GM13976 (cell line): ENCODE results near the gene SKAP1.

Experiments
- DNase-seq: peaks from one replicate; pipeline ENCODE4 v3.0.0; 2012; ENCODE audit warnings: low spot score
- in situ Hi-C: fragments of 300-500 bp; cut with MboI; formaldehyde crosslinking; loops from one replicate; pipeline ENCODE4 v1.12.0; 2022; ENCODE audit warnings: low sequenced_read_pairs, mixed read lengths, inconsistent platforms; ENCODE audit not compliant: unreplicated experiment
- TF ChIP-seq, protein P1 (sequence below): IDR thresholded peaks from 2 replicates; pipeline ENCODE4 v1.5.1; 2012; ENCODE audit warnings: borderline replicate concordance, mild to moderate bottlenecking; ENCODE audit not compliant: insufficient read depth; ENCODE audit errors: extremely low read depth, missing control alignments, control extremely low read depth

The SKAP1 gene

DNA sequence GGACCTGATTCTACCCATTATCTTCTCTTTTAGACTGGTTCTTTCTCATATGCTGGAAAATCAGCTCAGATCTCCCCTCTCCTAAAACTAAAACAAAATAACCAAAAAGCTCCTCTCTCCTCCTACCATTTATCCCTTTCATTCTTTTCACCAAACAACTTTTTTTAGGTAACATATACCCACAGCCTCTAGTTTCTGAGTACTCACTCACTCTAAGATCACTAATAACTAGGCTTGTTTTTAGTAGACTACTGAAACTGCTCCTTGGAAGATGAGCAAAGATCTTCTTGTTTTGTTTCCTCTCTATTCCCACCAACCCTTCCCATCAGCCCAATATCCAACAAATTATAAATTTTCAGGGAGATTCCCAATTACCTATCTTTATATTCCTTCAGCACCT lies 129.0 kb downstream of the SKAP1 start:
- DNase-seq = no peak
- in situ Hi-C loops = no loop called here
- TF ChIP-seq, protein P1, sequence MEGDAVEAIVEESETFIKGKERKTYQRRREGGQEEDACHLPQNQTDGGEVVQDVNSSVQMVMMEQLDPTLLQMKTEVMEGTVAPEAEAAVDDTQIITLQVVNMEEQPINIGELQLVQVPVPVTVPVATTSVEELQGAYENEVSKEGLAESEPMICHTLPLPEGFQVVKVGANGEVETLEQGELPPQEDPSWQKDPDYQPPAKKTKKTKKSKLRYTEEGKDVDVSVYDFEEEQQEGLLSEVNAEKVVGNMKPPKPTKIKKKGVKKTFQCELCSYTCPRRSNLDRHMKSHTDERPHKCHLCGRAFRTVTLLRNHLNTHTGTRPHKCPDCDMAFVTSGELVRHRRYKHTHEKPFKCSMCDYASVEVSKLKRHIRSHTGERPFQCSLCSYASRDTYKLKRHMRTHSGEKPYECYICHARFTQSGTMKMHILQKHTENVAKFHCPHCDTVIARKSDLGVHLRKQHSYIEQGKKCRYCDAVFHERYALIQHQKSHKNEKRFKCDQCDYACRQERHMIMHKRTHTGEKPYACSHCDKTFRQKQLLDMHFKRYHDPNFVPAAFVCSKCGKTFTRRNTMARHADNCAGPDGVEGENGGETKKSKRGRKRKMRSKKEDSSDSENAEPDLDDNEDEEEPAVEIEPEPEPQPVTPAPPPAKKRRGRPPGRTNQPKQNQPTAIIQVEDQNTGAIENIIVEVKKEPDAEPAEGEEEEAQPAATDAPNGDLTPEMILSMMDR = no peak

DNA sequence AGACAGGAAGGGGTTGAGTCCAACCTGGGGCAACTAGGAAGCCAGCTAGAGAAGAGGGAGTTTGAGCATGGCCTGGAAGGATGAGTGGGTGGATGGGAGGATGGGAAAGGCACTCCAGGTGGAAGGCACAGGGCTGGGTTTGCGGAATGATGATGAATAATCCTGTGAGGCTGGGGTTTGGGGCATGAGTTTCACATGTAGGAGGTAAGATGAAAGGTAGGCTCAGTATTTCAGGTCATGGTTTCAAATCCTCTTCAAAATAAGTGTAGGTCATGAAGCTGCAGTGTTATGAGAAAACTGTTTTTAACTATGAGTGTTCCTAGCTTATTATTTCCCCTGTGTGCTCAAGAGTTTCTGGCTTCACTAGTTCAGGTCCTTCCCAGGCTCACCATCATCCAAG lies 130.3 kb downstream of the SKAP1 start:
- in situ Hi-C loops = no loop called here
- TF ChIP-seq, protein P1 = no peak
- DNase-seq = peak; percentile 31

DNA sequence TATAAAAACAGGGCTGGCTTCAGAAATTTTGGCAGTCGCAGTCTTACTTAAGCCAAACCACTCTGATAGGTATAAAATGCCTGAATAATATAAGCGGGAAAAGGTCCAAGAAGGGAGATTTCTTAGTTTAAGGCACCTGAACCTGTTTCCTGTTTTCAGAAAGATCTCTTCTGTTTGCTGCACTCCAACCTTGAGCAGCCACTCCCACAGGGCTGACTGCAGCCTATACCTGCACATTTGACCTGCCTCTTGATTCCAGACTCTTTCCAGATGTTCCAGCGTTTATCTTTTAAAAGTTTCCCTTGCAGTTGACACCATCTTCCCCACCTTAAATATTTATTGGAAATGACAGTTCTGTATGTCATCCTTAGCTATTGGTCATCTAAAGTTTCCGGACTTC lies 132.2 kb downstream of the SKAP1 start:
- no peak for DNase-seq
- in situ Hi-C loops = no loop called here
- TF ChIP-seq, protein P1 = no peak

DNA sequence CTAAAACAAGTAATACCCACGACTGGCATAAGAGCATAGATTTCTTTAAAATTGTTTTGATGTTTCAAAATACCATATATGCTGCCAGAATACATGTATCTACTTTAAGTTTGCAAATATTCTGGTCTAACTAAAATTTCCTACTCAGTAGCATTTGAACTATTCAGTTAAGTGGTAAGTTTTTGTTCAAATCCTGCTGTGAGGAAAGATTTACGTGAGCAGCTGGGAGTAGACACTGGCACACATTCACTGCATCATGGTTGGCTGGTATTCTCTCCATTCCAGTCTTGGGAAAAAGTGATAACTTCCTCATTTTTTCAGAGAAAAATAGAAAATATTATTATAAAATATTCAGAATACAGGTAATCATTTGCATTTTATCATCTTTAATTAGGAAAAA lies 133.6 kb downstream of the SKAP1 start:
- TF ChIP-seq, protein P1 = no peak
- no peak for DNase-seq
- in situ Hi-C loops = no loop called here

DNA sequence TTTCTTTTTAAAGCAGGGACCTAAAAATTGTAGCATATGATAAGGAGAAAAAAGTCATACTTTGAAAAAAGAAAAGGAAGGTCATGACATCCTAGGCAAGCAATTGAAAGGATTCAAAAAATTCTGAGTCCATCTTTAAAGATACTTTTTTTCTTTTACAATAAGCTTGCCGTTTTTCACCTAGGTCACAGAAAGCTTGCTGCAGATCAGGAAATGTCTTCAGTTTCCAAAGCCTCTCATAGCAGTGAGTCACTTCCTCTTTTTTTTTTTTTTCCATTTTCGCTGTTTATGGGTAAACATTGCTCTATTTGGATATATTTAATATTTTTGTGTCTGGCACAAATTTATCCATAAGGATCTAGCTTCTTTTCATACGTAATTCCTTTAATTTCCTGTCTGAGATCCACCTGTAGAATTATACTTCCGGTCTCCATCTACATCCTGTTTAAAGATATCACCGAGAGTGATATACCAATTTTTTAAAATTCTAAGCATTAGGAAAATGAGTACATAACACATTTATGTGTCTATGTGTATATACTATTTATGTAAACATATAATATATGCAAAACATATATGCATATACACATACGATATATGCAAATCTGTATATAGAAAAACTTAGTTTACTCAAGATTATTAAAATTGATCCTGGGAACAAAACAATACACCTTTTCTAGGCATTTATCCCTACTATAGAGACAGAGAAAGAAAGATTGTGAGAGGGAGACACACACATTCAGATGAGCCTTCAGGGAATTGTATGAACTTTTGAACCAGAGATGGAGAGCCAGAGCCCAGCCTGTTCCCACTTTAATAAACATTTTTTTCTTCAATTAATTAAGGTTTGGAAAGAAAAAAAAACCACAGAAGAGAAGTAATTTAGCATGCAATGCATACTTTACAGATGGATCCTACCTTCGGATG lies 134.4 kb downstream of the SKAP1 start:
- TF ChIP-seq, protein P1 = no peak
- DNase-seq = peak; percentile 17

DNA sequence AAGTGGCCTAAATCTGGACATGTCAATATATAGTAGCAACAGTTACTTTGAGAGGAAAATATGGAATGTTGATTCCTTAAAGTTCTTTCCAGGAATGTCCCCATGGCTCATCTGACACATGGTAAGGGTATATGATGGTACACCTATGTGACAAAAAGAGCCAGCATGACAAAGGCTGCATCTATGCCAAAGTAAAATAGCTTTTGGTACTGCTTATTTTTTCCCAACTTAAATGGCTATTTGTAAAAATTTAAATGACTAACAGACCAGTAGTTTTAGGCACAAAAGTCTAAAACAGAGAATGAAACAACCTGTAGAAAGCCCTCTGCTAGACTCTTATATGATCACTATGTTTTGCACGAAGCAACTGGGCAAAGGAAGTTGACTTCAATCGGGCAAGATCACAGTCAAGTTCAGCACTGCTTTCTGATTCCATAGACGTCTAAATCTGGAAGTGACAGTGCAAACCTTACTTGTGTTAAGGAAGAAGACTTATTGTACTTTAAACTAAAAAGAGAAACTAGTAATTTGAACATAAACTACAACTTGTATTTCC lies 135.1 kb downstream of the SKAP1 start:
- DNase-seq = no peak
- in situ Hi-C loops = no loop called here
- TF ChIP-seq, protein P1 = no peak

More for the DNA sequence above, 134.4 kb downstream of the SKAP1 start:
- in situ Hi-C loops = no loop called here
